H1 (cell line): ENCODE results near the gene FGD4. TPM values are rescaled to one million over a fixed set of nuclear protein-coding genes. Genes with fewer than 3 reads are reported as not detected.

Experiments
- RAD21 ChIP-seq, 2 experiments: IDR thresholded peaks in 1 of 2; conservative IDR thresholded peaks in 1 of 2; 2 replicates each; pipeline ENCODE4 v1.6.1; 2011; ENCODE audit warnings: low read depth in 2 of 2, low read length in 2 of 2, improper control_type of control experiment in 1 of 2, inconsistent platforms in 1 of 2, mild to moderate bottlenecking in 1 of 2, moderate library complexity in 1 of 2
- polyA plus RNA-seq, 7 experiments: library from polyadenylated mRNA; depleted of rRNA in 3 of 7; stranded (reverse) in 5 of 7; unstranded in 2 of 7; fragments of >200 nt in 5 of 7; fragments of 200-250 nt in 2 of 7; gene quantifications; 1 replicate in 5 of 7; 2 replicates in 1 of 7; 4 replicates in 1 of 7; pipeline versions ENCODE4 v1.2.1 to v1.2.3, GENCODE V29; 2011 to 2013; ENCODE audit warnings: missing spikeins in 2 of 7, mixed read lengths in 2 of 7
- total RNA-seq: library from RNA; stranded (reverse); fragmentation: NEBNext Ultra II Directional; extraction: Animal tissue kit (Norgen Biotek cat#: 25700); gene quantifications from 2 replicates; pipeline ENCODE4 v1.2.1, GENCODE V29; 2021

FGD4 gene
- total and polyA plus RNA-seq, 2 of the 8 experiments (the other 6 are each of a cell fraction or from before 2014, with no cell fraction given): 8.5 to 48.2 TPM

- no peak for TF ChIP-seq RAD21 (IDR thresholded peaks at IDR 0.05 in 1 of 2, conservative IDR thresholded peaks at IDR 0.05 in 1 of 2; ENCODE audit: low read depth in 2 of 2, low read length in 2 of 2)
These were observed 213.6 kb downstream of the FGD4 start (continued) for GRCh38 chr12:32612658-32613614.
